ENCODE measurements around the gene ATP1B3.
"Not testable (repeated sequence)": the region's sequence is repeated elsewhere in the genome, so short reads cannot be mapped to it uniquely, and the experiment has no call there.

The ATP1B3 gene

GRCh38 chr3:141949972-141950371, 73.5 kb downstream of the ATP1B3 start:
- no peak for DNase-seq

GRCh38 chr3:141950572-141951493, 74.4 kb downstream of the ATP1B3 start:
- DNase-seq: no peak

- DNase-seq: no peak
Observed at GRCh38 chr3:141952611-141953010, 76.2 kb downstream of the ATP1B3 start.

- no peak for DNase-seq
Observed at GRCh38 chr3:141955175-141955574, 78.7 kb downstream of the ATP1B3 start.

- DNase-seq: no peak
Observed at GRCh38 chr3:141959589-141960554, 83.4 kb downstream of the ATP1B3 start.

GRCh38 chr3:141960731-141961130, 84.3 kb downstream of the ATP1B3 start:
- DNase-seq: no peak

- DNase-seq: no peak
Observed at GRCh38 chr3:141963301-141963700, 86.9 kb downstream of the ATP1B3 start.

GRCh38 chr3:141965471-141965870, 89.0 kb downstream of the ATP1B3 start:
- no peak for DNase-seq

GRCh38 chr3:141969711-141970110, 93.3 kb downstream of the ATP1B3 start:
- DNase-seq: no peak

- no peak for DNase-seq
Observed at GRCh38 chr3:141971571-141971970, 95.1 kb downstream of the ATP1B3 start.

- DNase-seq: no peak
Observed at GRCh38 chr3:141972399-141972798, 96.0 kb downstream of the ATP1B3 start.

- not testable (repeated sequence) for DNase-seq
Observed at GRCh38 chr3:141974777-141975176, 98.3 kb downstream of the ATP1B3 start.

Measured in NCI-H526 (cell line).